Astrocyte (in vitro differentiated cells and primary cell): Measurements from ENCODE around the gene CHGA.

Source experiments
- CTCF ChIP-seq: IDR thresholded peaks from 2 replicates; pipeline ENCODE4 v1.5.1; 2011; ENCODE audit warnings: low read depth, mild to moderate bottlenecking, inconsistent platforms, low read length, moderate library complexity; ENCODE audit not compliant: insufficient read depth
- EZH2 ChIP-seq: IDR thresholded peaks from 2 replicates; pipeline ENCODE4 v1.6.1; 2012; ENCODE audit warnings: mild to moderate bottlenecking, low read length, inconsistent platforms; ENCODE audit not compliant: insufficient read depth

GRCh38 chr14:92935446-92935845 is 12.5 kb downstream of the CHGA start:
- TF ChIP-seq EZH2 (no peak), CTCF (no peak)
